AG10803 (cell line): ENCODE measurements around the gene SLC43A1.
A peak's percentile ranks its signal among the peaks of the same experiment; 100 is the strongest.

Source experiments
- DNase-seq: peaks from one replicate; pipeline ENCODE4 v3.0.0; 2010; ENCODE audit warnings: low read depth
- H3K4me3 ChIP-seq: 2 replicates; pipeline ENCODE4 v1.5.1; 2011; ENCODE audit warnings: mild to moderate bottlenecking, low read length, control low read depth
- CTCF ChIP-seq: conservative IDR thresholded peaks from 2 replicates; pipeline ENCODE4 v1.5.1; 2011; ENCODE audit warnings: mild to moderate bottlenecking, low read length, control low read depth, inconsistent platforms

Gene SLC43A1

GRCh38 chr11:57530215-57530595, 14.7 kb upstream of the SLC43A1 start:
- no peak for TF ChIP-seq CTCF
- H3K4me3 ChIP-seq, result peak overlapping the region; percentile 95
- no peak for DNase-seq

- no peak for DNase-seq
- H3K4me3 ChIP-seq, result no peak overlapping the region
Observed at GRCh38 chr11:57529012-57529411, 13.5 kb upstream of the SLC43A1 start.

GRCh38 chr11:57527056-57527631, 11.6 kb upstream of the SLC43A1 start:
- DNase-seq, result peak; percentile 57
- no peak overlapping the region for H3K4me3 ChIP-seq
- TF ChIP-seq CTCF, result peak; percentile 97

More at GRCh38 chr11:57529012-57529411, 13.5 kb upstream of the SLC43A1 start:
- no peak for TF ChIP-seq CTCF

- DNase-seq, result no peak
- TF ChIP-seq CTCF, result no peak
- no peak overlapping the region for H3K4me3 ChIP-seq
Observed at GRCh38 chr11:57523419-57523818, 7.9 kb upstream of the SLC43A1 start.

- TF ChIP-seq CTCF, result no peak
- no peak for DNase-seq
- no peak overlapping the region for H3K4me3 ChIP-seq
Observed at GRCh38 chr11:57521116-57521515, 5.6 kb upstream of the SLC43A1 start.

DNA sequence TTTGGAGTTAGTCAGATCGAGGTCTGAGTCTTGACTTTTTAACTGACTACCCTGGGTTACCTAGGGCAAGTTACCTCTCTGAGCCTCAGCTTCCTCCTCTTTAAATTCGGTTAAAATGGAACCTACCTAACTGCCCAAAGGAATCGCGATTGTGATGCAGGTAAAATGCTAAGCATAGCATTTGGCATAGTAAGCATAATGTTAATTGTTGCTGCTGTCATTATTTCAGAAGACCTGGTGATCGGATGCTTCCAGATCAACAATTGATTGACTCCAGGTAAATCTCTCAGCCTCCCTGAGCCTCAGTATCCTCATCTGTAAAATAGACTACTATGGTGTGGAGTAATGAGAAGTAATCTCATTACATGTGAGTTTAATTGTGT, 550 bp upstream of the SLC43A1 start:
- no peak for TF ChIP-seq CTCF
- no peak for DNase-seq
- peak overlapping the region; percentile 85 for H3K4me3 ChIP-seq

GRCh38 chr11:57514538-57515331, 767 bp downstream of the SLC43A1 start:
- peak overlapping the region; percentile 85 for H3K4me3 ChIP-seq
- peak; percentile 21 for DNase-seq
- TF ChIP-seq CTCF, result no peak
